Measurements from ENCODE around the gene EVPL.
A peak's percentile ranks its signal among the peaks of the same experiment; 100 is the strongest.
"Not testable (repeated sequence)": the region's sequence is repeated elsewhere in the genome, so short reads cannot be mapped to it uniquely, and the experiment has no call there.

The EVPL gene

DNA sequence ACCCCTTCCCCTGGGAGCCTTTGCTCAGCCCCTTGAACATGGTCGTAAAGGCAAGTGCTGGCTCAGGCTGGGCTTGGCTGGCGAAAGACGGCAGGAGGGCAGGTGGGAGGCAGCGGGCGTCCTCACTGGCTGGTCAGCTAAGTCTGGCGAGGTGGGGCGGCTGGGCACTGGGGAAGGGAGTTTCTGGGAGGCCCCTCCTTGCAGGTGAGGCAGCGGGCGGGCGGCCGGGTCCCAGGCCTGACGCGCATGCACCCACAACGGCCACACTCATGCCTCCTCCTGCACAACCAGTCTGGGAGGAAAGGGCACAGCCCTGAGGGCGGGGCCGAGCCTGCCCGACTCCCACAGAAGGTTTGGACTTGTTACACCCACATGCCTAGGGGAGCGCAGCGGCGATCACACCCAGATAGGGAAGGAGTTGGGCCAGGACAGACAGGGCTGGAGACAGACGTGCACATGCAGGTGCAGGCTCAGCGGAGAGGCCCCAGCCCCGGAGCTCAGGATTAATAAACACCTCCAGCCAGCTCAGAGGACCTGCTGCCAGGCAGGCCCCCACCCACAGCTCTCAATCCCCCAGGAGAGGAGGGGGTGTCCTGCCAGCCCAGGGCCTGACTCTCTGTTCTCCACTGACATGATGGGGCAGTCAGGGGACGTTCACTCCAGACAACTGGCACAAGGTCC, at the start of gene EVPL:
Gene EVPL (minus strand): TSS at position 148 of the 681 bp plus-strand sequence. CDS start 108 bp downstream, at position 40.
- DNase-seq (ENCODE audit: low read depth), result no peak

GRCh38 chr17:76076146-76076764, 49.1 kb upstream of the EVPL start:
- DNase-seq (ENCODE audit: low read depth), result no peak

DNA sequence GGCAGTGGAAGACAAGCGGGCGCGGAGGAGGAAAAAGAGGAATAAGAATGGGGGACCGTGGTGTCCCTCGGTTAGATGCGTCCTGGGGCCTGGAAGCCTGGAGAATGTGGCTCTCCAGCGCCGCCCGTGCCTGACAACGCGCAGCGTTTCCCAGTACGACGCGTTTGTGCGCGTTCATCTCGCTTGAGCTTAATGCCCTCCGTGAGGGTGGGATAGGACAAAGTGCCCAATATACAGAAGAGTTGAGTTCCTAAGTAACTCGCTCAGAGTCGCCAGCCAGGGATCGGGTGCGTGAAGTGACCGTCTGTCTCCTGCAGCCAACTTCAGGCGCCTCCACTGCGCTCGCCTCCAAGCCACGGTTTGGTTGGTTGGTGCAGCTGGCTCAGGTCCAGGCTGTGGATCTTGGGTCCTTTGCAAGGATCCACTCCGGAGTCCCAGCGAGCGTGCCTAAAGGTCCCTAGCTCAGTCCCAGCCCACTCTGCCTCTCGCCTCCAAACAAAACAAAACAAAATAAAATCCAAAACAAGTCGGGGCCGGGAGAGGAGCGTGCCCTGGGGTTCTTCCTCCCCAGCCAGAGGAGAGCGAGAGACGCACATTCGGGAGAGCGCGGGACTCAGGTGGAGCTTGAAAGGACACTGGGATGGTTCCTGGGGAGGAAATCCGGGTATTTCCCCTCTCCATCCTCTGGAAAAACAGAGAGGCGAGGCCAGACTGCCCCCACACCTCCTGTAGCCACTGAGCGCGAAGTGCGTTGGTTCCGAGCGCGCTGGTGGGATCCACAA, 48.4 kb upstream of the EVPL start:
- no peak for DNase-seq (ENCODE audit: low read depth)

DNA sequence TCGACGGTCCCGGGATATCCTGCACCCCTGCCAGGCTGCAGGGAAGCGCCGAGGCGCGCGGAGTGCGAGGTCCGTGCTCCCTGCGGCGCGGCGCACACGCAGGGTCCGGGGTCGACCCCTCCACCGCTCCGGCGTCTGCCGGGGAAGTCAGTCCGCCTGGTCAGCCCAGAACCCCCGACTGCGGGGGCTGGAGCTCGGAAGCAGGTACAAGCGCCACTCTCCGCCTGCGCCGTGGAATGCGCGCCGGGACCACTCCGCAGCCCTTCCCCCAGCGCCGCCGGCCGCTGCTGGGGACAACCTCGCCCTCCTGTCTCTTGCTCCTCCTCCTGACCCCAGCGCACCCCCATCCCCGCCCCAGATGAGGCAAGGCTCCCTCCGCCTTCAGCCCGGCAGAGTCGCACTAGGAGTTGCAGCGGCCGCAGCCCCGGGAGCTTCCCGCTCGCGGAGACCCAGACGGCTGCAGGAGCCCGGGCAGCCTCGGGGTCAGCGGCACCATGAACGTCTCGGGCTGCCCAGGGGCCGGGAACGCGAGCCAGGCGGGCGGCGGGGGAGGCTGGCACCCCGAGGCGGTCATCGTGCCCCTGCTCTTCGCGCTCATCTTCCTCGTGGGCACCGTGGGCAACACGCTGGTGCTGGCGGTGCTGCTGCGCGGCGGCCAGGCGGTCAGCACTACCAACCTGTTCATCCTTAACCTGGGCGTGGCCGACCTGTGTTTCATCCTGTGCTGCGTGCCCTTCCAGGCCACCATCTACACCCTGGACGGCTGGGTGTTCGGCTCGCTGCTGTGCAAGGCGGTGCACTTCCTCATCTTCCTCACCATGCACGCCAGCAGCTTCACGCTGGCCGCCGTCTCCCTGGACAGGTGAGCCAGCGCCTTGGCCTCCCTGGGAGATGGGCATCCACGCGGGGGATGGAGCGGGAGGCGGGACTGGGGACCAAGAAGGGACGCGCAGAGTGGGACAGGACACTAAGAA, 47.6 kb upstream of the EVPL start, which contains the start of gene GALR2:
Gene GALR2 (plus strand): TSS at position 392 of the 974 bp plus-strand sequence. CDS start 103 bp downstream, at position 495.
- DNase-seq (ENCODE audit: low read depth), result no peak

DNA sequence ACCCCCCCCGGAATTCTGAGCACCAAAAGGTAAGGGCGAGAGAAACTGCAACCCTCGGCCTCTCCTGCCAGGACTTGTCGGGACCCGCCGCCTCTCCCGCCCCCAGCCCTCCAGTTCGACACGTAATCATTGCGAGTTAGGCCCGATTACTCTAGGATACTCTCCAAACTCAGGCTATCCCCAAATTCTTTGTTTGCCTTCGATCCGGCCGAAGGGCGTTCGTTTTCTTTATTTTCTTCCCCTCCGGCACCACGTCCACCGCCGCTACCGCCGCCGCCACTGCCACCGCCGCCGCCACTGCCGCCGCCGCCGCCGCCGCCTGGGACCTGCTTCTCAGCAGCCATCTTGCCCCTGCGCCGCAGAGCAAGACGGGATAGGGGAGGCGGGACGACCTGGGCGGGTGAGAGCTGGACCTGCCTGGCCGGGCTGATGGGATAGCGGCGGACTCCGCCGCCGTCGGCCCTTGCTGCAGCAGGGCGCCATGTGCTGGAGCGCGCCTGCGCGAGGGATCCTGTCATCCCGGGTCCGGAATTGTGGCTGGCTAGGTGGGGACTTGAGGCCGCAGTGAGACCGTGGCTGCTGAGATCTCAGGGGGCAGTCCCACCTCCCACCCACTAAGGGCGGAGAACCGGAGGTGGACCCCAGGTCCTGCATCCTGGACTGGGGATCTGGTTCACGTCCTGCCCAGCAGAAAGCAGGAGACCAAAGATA, 45.2 kb upstream of the EVPL start, which contains the start of gene SRP68:
Gene SRP68 (minus strand): TSS at position 370 of the 711 bp plus-strand sequence. CDS start 26 bp downstream, at position 344.
- peak; percentile 80 for DNase-seq (ENCODE audit: low read depth)

DNA sequence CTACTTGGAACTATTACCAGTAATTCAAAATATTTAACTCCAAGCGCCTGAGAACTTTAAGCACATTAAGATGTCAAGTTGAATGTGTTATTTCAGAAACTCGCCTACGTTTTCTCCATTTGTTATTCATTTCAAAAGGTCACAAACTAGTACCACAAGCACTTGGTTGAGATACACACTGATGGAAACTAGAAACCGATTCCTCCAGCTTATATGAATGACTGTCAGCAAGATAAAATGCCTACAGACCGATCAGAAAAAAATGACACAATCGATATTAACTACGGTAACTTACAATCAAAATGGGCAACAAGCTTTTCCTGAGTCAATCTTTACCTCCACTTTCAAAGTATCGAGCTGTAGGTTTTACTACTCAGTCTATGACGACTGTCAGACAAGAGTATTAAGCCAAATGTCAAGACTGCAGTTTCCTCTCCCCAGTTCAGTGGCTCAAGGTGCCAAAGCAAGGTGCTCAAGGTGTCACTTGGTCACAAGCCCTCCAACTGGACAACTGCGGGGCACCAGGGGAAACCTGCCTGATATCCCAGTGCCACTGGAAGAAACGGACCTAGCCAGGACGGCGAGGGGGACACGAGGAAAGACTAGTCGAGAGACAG, 44.5 kb upstream of the EVPL start:
- no peak for DNase-seq (ENCODE audit: low read depth)

DNA sequence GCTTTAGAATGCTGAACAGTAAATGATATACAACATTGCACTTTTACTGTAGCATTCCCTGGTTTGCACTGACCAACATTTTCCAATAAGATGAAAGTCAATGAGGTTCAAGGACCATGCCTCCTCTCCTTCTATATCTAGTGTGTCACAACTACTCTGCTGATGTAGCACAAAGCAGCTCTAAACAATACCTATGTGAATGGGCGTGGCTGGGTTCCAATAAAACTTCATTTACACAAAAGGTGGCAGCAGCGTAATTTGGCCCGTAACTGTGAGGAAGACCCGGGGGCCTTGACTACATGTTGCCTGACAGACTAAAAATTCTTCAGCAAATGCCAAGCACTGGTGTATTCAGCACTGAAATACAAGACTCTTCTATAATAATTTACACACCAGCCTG, 38.7 kb upstream of the EVPL start:
- no peak for DNase-seq (ENCODE audit: low read depth)

GRCh38 chr17:76063875-76064546, 36.9 kb upstream of the EVPL start:
- DNase-seq (ENCODE audit: low read depth), result no peak

DNA sequence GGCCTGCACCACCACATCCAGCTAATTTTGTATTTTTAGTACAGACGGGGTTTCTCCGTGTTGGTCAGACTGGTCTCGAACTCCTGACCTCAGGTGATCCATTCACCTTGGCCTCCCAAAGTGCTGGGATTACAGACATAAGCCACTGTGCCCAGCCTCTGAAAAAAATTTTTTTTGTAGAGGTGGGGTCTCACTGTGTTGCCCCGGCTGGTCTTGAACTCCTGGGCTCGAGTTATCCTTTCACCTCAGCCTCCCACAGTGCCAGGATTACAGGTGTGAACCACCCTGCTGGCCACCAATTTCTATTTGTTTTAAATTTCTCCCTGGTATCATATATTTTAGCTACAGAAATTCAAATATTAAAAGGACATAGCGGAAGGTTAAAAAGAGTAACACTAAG, 31.2 kb upstream of the EVPL start:
- not testable (repeated sequence) for DNase-seq (ENCODE audit: low read depth)

GRCh38 chr17:76056882-76057281, 29.8 kb upstream of the EVPL start:
- DNase-seq (ENCODE audit: low read depth), result no peak

- DNase-seq (ENCODE audit: low read depth), result no peak
These were observed 27.0 kb upstream of the EVPL start for GRCh38 chr17:76054112-76054476.

DNA sequence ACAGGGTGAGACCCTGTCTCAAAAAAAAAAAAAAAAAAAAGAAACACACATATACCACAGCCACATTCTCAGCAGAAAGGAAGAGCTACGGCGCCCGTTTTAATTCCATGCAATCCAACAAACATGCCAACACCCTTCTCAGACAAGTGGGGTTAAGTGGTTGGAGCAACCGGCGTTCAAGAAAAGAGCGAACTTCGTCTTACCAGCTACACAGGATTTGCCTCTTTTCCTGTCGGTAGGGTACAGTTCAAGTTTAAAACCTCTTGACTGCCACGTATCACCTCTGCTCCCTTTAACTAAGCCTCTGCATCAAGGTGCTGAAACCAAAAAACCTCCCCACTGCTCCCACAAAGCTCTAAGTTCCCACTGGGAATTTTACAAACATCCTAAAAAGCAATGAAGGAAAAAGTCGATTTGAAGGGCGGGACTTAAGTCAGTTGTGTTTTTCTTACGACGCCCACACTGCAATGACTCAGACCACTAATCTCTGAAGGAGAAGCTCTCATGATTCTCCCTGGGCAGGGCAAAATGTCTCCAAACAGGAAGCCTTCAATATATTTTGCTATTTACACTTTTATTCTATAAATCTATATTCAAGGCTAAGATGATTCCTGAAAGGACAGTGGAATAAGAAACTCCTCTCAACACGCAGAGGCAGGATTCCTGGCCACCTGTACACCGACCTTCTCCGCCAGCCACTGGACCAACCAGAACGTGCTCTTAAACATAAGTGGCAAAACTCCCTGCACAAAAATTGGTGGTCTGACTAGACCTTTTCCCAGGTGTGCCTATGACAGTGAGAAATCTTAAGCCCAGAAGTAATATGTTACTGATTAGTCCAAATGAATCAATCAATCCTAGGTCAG, 26.4 kb upstream of the EVPL start:
- no peak for DNase-seq (ENCODE audit: low read depth)

- no peak for DNase-seq (ENCODE audit: low read depth)
These were observed 24.5 kb upstream of the EVPL start for GRCh38 chr17:76051561-76051960.

DNA sequence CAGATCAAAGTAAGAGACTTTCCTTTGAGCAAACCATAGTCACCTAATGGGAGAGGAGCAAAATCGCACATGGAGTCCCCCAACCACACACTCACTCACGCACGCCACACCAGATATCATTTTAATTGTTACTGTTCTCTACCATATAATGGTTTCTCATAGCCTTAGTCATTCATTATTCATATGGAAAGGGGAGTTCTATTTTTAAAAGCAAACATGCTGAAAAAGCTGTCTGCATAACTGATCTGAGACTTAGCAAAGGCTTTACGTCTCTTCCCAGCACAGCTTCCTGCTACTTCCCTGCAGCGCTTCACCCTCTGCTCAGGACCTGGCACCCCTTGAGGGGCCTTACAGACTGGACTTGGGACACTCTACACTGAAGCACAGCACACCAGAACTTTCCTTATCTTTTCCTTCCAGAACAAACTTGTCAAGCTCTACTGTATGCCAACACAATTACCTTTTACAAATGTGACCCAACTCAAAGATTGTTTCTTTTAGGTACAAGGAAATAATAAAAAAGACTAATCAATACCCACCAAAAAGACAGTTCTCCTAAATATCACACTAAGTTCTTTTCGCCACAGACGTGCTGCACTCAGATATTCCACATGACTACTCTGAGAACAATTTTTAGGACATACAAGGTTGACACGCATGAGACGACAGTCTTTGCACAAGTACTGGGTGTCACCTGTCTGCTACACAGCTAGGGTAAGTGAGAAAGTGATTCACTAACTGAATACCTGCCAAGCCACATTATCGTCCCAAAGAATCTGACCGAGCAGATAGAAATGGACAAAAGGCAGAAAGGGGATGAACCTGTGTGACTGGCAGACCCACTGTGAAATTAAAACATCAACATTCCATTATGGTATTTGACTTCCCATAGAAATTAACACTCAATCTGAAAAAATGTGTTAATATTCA, 23.7 kb upstream of the EVPL start:
- no peak for DNase-seq (ENCODE audit: low read depth)

- no peak for DNase-seq (ENCODE audit: low read depth)
These were observed 22.9 kb upstream of the EVPL start for GRCh38 chr17:76049836-76050537.

GRCh38 chr17:76049239-76049638, 22.1 kb upstream of the EVPL start:
- DNase-seq (ENCODE audit: low read depth), result no peak

DNA sequence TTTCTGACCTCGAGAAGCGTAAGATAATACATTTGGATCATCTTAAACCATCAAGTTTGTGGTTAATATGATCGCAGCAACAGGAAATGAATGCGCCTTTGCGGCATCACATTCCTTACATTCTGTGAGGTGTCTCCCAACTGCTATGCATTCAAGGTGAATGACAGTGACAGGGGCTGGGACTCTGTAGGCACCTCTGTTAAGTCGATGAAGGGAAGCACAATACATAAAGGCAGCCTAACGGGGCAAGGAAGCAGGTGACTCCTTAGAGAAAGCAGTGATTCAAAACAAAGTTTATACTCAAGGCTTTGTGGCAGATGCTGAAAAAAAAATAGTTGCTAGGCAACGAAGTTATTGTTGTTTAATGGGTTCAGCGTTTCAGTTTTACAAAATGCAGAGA, 21.6 kb upstream of the EVPL start:
- DNase-seq (ENCODE audit: low read depth), result no peak

Data from activated T-cell treated with anti-CD3 and anti-CD28 coated beads for 24 hours (primary cell).